GM12878 (cell line): ENCODE data around the gene CAMK2B. TPM values are rescaled to one million over a fixed set of nuclear protein-coding genes. Genes with fewer than 3 reads are reported as not detected.

Source experiments
- ATAC-seq: fragments of 200-7000 bp; cut with Tn5 transposase; 3 replicates; pipeline ENCODE4 v1.9.1; 2020; ENCODE audit warnings: mild to moderate bottlenecking, moderate library complexity
- BruUV-seq: library from RNA; stranded (reverse); fragments of 400-500 nt; replicated peaks from 2 replicates; lab custom pipeline; 2021; lab: Mats Ljungman, UMichigan
- CTCF ChIA-PET: fragments of 300-600 bp; sonication (Branson Sonifier 250); formaldehyde crosslinking; extraction: SDS; loops from one replicate; lab custom pipeline; 2021; ENCODE audit warnings: inconsistent platforms; lab: Yijun Ruan, JAX
- POLR2A ChIA-PET: fragments of 350-600 bp; formaldehyde crosslinking; extraction: SDS; loops from one replicate; lab custom pipeline; 2021; ENCODE audit warnings: inconsistent platforms; lab: Charles Lee
- RAD21 ChIA-PET: fragments of 300-600 bp; sonication (Branson Sonifier 250); formaldehyde crosslinking; loops from one replicate; lab custom pipeline; 2023; ENCODE audit warnings: antibody characterized with exemption; ENCODE audit not compliant: unreplicated experiment; lab: Charles Lee
- SMC1A ChIA-PET: fragments of 300-600 bp; sonication (Branson Sonifier 250); formaldehyde crosslinking; loops from one replicate; lab custom pipeline; 2023; ENCODE audit not compliant: unreplicated experiment, uncharacterized antibody; lab: Charles Lee
- DNase-seq: peaks from one replicate; pipeline ENCODE4 v3.0.0-alpha.2; 2011; ENCODE audit warnings: low read depth, low spot score
- FAIRE-seq: peaks from 3 replicates; lab custom pipeline; 2011; peaks lifted over from hg19 to GRCh38; lab: Jason Lieb, UNC
- H2AFZ ChIP-seq: 2 replicates; pipeline ENCODE4 v1.6.0; 2011; ENCODE audit warnings: low read depth, low read length, control low read depth; ENCODE audit not compliant: control insufficient read depth
- H3K27ac ChIP-seq: 2 replicates; pipeline ENCODE4 v1.5.1; 2011; ENCODE audit warnings: control low read depth; ENCODE audit not compliant: control insufficient read depth, insufficient read depth
- H3K27me3 ChIP-seq, 2 experiments: replicated peaks in 1 of 2; 2 replicates each; pipeline versions ENCODE4 v1.6.0 to v1.6.1; 2011; ENCODE audit warnings: low read length in 1 of 2; ENCODE audit not compliant: control insufficient read depth in 2 of 2, insufficient read depth in 2 of 2
- H3K36me3 ChIP-seq, 2 experiments: 2 replicates each; pipeline ENCODE4 v1.5.1; 2011; ENCODE audit warnings: low read length in 1 of 2; ENCODE audit not compliant: control insufficient read depth in 2 of 2, insufficient read depth in 2 of 2
- H3K4me1 ChIP-seq: 2 replicates; pipeline ENCODE4 v1.6.1; 2011; ENCODE audit warnings: mild to moderate bottlenecking, low read length, moderate library complexity, mixed read lengths; ENCODE audit not compliant: control insufficient read depth, insufficient read depth
- H3K4me2 ChIP-seq: 2 replicates; pipeline ENCODE4 v1.6.0; 2011; ENCODE audit warnings: control low read depth; ENCODE audit not compliant: control insufficient read depth, insufficient read depth
- H3K4me3 ChIP-seq: fragments of 200-600 bp; sonication (generic); 2 replicates; pipeline ENCODE4 v1.5.1; 2016
- H3K79me2 ChIP-seq: 2 replicates; pipeline ENCODE4 v1.6.0; 2011; ENCODE audit warnings: low read length; ENCODE audit not compliant: control insufficient read depth, insufficient read depth
- H3K9ac ChIP-seq: 2 replicates; pipeline ENCODE4 v1.8.0; 2011; ENCODE audit warnings: low read length, control low read depth, mixed read lengths; ENCODE audit not compliant: control insufficient read depth, insufficient read depth
- H3K9me3 ChIP-seq: replicated peaks from 3 replicates; pipeline ENCODE4 v1.5.1; 2011; ENCODE audit warnings: mild to moderate bottlenecking, low read length; ENCODE audit not compliant: control insufficient read depth, insufficient read depth
- H4K20me1 ChIP-seq: 2 replicates; pipeline ENCODE4 v1.6.0; 2011; ENCODE audit not compliant: control insufficient read depth, insufficient read depth
- CBX5 ChIP-seq: sonication (generic); IDR thresholded peaks from 2 replicates; pipeline ENCODE4 v1.6.1; 2016; ENCODE audit warnings: low read depth, moderate library complexity, mild to moderate bottlenecking, inconsistent platforms
- ETV6 ChIP-seq, 2 experiments: fragments of 450-650 bp in 1 of 2; IDR thresholded peaks in 1 of 2; conservative IDR thresholded peaks in 1 of 2; 2 replicates each; pipeline ENCODE4 v1.6.1; 2014; ENCODE audit warnings: antibody characterized with exemption in 1 of 2, borderline replicate concordance in 1 of 2, low read depth in 1 of 2, mild to moderate bottlenecking in 1 of 2, moderate library complexity in 1 of 2
- JUNB ChIP-seq: IDR thresholded peaks from 2 replicates; pipeline ENCODE4 v1.6.1; 2016; ENCODE audit warnings: antibody characterized with exemption, mild to moderate bottlenecking
- MTA3 ChIP-seq: IDR thresholded peaks from 2 replicates; pipeline ENCODE4 v1.6.1; 2012; ENCODE audit warnings: low read length, inconsistent platforms, borderline replicate concordance
- RBBP5 ChIP-seq: fragments of 200-600 bp; sonication (generic); conservative IDR thresholded peaks from 2 replicates; pipeline ENCODE4 v1.6.1; 2016
- RUNX3 ChIP-seq: IDR thresholded peaks from 2 replicates; pipeline ENCODE4 v1.6.1; 2012; ENCODE audit warnings: low read length, inconsistent platforms
- STAT1 ChIP-seq: fragments of 450-650 bp; conservative IDR thresholded peaks from 2 replicates; pipeline ENCODE4 v1.6.1; 2014; ENCODE audit warnings: antibody characterized with exemption, mild to moderate bottlenecking
- SUPT20H ChIP-seq: IDR thresholded peaks from 2 replicates; pipeline ENCODE4 v1.6.1; 2011; ENCODE audit warnings: low read depth, mild to moderate bottlenecking, low read length, moderate library complexity, borderline replicate concordance; ENCODE audit not compliant: control insufficient read depth
- TCF12 ChIP-seq: IDR thresholded peaks from 2 replicates; pipeline ENCODE4 v1.6.1; 2011; ENCODE audit warnings: low read depth, mild to moderate bottlenecking, low read length
- USF1 ChIP-seq: IDR thresholded peaks from 2 replicates; pipeline ENCODE4 v1.6.1; 2011; ENCODE audit warnings: borderline replicate concordance, low read depth, mild to moderate bottlenecking, moderate library complexity, mixed read lengths, low read length; ENCODE audit not compliant: insufficient read depth; ENCODE audit errors: extremely low read length
- WGBS: methylation state at CpG from one replicate; pipeline ENCODE4 v1.1.6; 2016; ENCODE audit warnings: low lambda C conversion rate; ENCODE audit not compliant: insufficient replicate concordance, insufficient coverage; ENCODE audit errors: missing lambda C conversion rate; 5-methylcytosine and 5-hydroxymethylcytosine counted together
- in situ Hi-C: fragments of 300-500 bp; cut with MboI; formaldehyde crosslinking; loops from 9 replicates; pipeline ENCODE4 v1.14.3; 2018; ENCODE audit warnings: mixed read lengths
- intact Hi-C: fragments of 100-400 bp; cut with micrococcal nuclease; formaldehyde crosslinking; loops from one replicate; pipeline ENCODE4 v1.14.2; 2022; ENCODE audit not compliant: unreplicated experiment
- polyA plus RNA-seq, 11 experiments: library from polyadenylated mRNA; depleted of rRNA in 4 of 11; unstranded in 6 of 11; stranded (reverse) in 5 of 11; fragments of >200 nt; fragmentation: Nextera tagmentation in 4 of 11; fragmentation: Illumina TruSeq in 1 of 11; extraction: Ambion mirVana in 4 of 11; extraction: Trizol in 1 of 11; gene quantifications; 1 replicate in 1 of 11; 2 replicates in 10 of 11; pipeline versions ENCODE4 v1.2.1 to v1.2.3, GENCODE V29; 2011 to 2016; ENCODE audit warnings: inconsistent platforms in 2 of 11, missing spikeins in 2 of 11, low read depth in 1 of 11
- total RNA-seq, 4 experiments: library from RNA; depleted of rRNA in 3 of 4; stranded (reverse); fragments of >200 nt in 3 of 4; fragmentation: Illumina TruSeq in 1 of 4; extraction: Trizol in 1 of 4; gene quantifications; 2 replicates each; pipeline versions ENCODE4 v1.2.1 to v1.2.3, GENCODE V29; 2013 to 2021
- TF ChIP-seq, protein P1 (sequence below): fragments of 450-650 bp; IDR thresholded peaks from 2 replicates; pipeline ENCODE4 v1.6.1; 2017; ENCODE audit warnings: antibody characterized with exemption, mild to moderate bottlenecking, moderate library complexity

Gene CAMK2B
- total and polyA plus RNA-seq, 10 of the 15 experiments (the other 5 are each of a cell fraction or from before 2014, with no cell fraction given) = 0.06 to 0.23 (median 0.11) TPM; not detected in 5

DNA sequence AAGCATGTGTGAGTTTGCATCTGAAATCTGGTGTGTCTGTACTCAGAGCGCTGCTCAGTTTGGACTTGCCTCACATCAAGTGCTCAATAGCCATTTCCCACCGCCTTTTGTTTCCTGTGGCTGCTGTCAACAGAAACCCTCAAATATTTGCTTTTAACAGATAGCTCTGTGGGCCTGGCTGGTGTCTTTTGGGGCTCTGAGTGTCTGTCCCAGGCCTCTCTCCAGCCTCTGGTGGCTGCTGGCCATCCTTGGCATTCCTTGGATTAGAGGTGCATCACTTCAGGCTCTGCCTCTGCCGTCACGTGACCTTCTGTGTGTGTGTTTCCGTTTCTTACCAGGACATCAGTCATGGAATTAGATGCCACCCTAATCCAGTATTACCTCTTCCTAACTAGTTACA is 115.3 kb downstream of the CAMK2B start:
- Histone ChIP-seq H3K4me2 (no peak overlapping the region), H2AFZ (no peak overlapping the region)
- in situ Hi-C loops = no loop called here
- TF ChIP-seq SUPT20H (no peak), CBX5 (no peak), MTA3 (no peak), TCF12 (no peak), RBBP5 (no peak), USF1 (no peak), JUNB (no peak), ETV6 (conservative IDR thresholded peaks at IDR 0.05 in 1 of 2, IDR thresholded peaks at IDR 0.05 in 1 of 2; ENCODE audit: borderline replicate concordance in 1 of 2, low read depth in 1 of 2) (no peak), STAT1 (no peak), RUNX3 (no peak)
- TF ChIP-seq, protein P1, sequence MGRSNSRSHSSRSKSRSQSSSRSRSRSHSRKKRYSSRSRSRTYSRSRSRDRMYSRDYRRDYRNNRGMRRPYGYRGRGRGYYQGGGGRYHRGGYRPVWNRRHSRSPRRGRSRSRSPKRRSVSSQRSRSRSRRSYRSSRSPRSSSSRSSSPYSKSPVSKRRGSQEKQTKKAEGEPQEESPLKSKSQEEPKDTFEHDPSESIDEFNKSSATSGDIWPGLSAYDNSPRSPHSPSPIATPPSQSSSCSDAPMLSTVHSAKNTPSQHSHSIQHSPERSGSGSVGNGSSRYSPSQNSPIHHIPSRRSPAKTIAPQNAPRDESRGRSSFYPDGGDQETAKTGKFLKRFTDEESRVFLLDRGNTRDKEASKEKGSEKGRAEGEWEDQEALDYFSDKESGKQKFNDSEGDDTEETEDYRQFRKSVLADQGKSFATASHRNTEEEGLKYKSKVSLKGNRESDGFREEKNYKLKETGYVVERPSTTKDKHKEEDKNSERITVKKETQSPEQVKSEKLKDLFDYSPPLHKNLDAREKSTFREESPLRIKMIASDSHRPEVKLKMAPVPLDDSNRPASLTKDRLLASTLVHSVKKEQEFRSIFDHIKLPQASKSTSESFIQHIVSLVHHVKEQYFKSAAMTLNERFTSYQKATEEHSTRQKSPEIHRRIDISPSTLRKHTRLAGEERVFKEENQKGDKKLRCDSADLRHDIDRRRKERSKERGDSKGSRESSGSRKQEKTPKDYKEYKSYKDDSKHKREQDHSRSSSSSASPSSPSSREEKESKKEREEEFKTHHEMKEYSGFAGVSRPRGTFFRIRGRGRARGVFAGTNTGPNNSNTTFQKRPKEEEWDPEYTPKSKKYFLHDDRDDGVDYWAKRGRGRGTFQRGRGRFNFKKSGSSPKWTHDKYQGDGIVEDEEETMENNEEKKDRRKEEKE = no peak
- TF ChIP-seq, all 136 proteins: peak for 0
- ChIA-PET SMC1A (no interaction called here), CTCF (no interaction called here), POLR2A (no interaction called here), RAD21 (no interaction called here)
- DNase-seq = no peak
- H3K36me3 ChIP-seq = peaks cover 32 to 33% of the 10 kb centered on the region in 2 experiments
- no peaks in the 10 kb centered on the region for H3K79me2 ChIP-seq
- no TSS peak for BruUV-seq
- no peaks in the 10 kb centered on the region; the same call in 1 of the 2 replicates for H4K20me1 ChIP-seq
- intact Hi-C loops = no loop called here
- H3K4me1 ChIP-seq = peaks cover 7% of the 10 kb centered on the region
- 92% methylated on average over 5 of the region's 5 CpGs for WGBS
- H3K9ac ChIP-seq = no peak overlapping the region
- FAIRE-seq = no peak
- ATAC-seq = no peak
- H3K9me3 ChIP-seq = no peaks in the 10 kb centered on the region
- no peak overlapping the region for H3K27ac ChIP-seq
- no peaks in the 10 kb centered on the region for H3K27me3 ChIP-seq
- no peak overlapping the region for H3K4me3 ChIP-seq
